ENCODE measurements around the gene ARMC12.

The ARMC12 gene

DNA sequence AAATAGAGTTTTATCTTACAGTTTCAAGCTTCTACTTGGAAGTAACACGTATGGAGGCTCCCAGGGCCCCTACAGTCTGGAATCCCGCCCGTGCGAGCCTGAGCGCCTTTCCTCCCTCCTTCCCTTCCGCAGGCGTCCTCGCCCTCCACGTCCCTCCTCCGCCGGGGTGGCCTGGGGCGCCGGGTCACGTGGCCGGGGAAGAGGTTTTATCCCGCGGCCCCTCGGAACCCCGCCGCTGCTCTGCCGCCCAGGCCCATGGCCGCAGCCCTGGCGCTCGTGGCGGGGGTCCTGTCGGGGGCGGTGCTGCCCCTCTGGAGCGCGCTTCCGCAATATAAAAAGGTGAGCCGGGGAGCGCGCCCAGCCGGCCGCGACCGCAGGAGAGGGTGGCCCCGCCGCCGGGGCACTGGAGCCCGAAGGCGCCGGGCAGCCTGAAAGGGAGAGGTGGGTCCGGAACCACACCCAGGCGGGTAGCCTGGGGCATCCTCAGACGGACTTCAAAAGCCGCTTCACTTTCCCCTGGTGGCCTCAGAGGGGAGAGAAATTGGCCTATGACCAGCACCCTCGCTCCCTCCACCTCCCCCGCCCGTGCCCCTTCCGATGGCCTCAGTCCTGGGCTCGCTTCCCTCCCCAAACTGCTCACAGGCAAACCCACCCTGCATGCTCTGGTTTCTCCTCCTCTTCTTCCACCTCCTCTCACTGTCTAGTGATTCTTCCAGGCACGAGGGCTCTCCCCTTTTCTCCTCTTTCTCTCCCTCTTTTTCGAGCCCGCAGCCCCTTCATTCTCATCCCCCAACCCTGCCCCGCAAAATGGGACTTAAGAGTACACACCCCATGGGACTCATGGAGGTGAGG lies 39.8 kb downstream of the ARMC12 start, which contains the start of gene CLPSL2:
TSS of gene CLPSL2 (plus strand) at position 235 of the 852 bp plus-strand sequence. CDS start at position 256, 21 bp downstream.
- DNase-seq (ENCODE audit: low spot score): no peak

DNA sequence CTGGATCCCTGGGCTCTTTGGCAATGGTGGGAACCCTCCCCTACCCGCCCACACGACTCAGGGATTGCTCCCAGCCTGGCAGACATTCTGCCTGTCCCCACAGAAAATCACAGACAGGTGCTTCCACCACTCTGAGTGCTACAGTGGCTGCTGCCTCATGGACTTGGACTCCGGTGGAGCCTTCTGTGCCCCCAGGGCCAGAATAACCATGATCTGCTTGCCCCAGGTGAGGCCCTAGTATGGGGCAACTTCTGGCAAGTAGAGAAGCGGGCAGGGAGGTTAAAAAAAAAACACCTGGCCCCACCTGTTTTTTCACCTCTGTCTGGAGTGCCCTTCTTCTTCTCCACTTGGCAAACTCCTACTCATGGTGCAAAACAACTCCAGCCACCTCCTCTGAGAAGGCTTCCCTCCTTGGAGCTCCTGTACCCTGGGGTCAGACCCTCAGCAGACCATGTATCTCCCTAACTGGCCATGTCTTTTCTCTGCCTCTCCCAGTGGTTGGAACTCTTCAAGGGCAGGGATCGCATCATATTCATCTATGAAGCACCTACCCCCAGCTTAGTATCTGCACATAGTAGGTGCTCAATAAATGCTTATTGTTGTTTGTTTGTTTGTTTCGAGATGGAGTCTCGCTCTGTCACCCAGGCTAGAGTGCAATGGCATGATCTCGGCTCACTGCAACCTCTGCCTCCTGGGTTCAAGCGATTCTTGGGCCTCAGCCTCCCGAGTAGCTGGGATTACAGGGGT lies 40.7 kb downstream of the ARMC12 start:
- DNase-seq (ENCODE audit: low spot score): no peak

DNA sequence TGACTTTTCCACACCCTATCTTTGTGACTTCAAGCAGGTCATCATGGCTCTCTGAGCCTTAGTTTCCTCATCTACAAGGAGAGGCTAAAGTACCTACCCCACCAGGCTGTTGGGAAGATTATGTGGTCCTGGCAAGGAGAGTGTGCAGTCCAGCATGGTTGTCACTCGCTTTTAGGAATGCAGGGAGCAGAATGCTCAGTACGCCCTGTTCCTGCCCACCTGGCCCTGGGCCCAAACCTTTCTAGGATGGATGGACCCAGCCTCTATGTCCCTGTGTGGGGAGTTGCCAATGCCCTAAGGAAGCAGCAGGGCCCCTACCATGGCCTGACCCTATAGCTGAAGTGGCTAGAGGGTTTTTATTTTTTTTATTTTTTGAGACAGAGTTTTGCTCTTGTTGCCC lies 41.6 kb downstream of the ARMC12 start:
- DNase-seq (ENCODE audit: low spot score): no peak

DNA sequence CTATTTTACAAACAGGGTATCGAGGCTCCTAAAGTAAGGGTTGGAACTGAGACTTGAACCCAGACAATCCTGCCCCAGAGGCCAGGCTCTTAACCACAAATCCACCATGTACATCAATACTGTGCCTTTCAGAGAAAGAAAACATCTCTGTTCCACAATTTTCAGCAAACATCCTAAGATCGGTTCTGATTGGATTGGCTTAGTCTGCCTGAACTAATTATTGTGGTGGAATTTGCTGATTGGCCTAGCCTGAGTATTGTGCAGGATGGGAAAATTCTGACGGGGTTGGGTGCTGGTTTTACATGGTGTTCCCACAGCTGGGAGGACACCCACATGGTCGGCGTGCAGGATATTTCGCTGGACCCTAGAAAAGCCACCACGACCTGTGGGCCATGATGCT lies 43.9 kb downstream of the ARMC12 start, which contains the start of gene CLPSL1:
TSS of gene CLPSL1 (plus strand) at position 301 of the 400 bp plus-strand sequence. CDS start at position 393, 92 bp downstream.
- no peak for DNase-seq (ENCODE audit: low spot score)

DNA sequence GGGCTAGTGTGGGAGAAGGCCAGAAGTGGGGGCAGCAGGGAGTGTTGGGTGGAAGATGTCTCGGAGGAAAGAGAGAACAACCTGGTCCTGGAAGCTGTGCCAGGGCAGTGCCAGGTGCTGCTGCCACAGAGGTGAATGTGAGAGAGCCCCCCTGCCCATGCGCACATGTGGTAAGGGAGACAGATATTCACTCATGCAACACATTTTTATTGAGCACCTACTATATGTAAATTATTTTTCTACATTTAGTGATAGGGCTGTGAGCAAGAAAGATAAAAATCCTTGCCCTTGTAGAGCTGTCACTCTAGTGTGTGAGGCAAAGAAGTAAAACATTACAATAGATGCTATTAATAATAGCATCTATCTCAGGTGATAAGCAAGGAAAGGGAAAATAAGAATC lies 44.5 kb downstream of the ARMC12 start:
- DNase-seq (ENCODE audit: low spot score): no peak

DNA sequence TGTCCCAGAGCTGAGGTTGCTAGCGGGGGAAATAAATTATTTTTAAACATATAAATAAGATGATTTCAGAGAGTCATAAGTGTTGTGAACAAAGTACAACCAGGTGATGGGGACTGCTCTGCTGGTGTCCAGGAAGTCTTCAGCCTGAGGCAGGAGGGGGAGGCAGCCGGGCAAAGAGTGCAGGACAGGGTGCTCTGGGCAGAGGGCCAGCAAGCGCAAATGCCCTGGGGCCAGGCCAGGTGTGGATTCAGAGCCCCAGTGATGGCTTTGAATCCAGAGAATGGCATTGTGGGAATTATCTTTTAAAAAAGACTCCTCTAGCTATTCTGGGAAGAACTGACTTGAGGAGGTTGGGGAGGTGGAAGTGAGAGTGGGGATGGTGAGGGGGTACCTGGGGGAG lies 45.6 kb downstream of the ARMC12 start:
- DNase-seq (ENCODE audit: low spot score): no peak

DNA sequence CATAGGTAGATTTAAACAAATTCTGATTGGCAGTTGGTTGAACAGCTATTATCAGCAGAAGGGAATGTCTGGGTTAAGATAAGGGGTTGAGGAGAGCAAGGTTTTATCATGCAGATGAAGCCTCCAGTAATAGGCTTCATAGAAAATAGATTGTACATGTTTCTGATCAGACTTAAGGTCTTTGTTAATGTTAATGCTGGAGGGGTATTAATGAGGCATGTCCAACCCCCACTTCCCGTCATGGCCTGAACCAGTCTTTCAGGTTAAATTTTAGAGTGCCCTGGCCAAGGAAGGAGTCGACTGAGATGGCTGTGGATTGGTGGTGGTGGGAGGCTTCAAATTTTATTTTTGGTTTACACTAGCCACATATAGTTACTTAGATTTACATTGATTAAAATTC lies 47.4 kb downstream of the ARMC12 start:
- DNase-seq (ENCODE audit: low spot score): no peak

DNA sequence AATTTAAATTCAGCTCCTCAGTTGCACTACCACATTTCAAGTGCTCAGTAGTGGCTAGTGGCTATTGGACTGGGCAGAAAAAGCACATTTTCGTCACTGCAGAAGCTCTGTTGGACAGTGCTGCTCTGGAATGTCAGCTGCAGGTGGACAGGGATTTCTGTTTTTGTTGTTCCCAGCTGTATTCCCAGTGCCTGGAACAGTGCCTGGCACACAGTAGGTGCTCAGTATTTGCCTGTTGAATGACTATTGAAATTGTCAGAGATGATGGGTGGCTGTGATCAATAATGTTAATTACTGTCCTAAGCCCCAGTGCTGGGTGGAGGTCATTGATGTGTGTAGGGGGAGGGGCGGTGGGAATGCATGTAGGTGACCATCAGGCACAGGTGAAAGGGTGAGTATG lies 49.4 kb downstream of the ARMC12 start:
- no peak for DNase-seq (ENCODE audit: low spot score)

DNA sequence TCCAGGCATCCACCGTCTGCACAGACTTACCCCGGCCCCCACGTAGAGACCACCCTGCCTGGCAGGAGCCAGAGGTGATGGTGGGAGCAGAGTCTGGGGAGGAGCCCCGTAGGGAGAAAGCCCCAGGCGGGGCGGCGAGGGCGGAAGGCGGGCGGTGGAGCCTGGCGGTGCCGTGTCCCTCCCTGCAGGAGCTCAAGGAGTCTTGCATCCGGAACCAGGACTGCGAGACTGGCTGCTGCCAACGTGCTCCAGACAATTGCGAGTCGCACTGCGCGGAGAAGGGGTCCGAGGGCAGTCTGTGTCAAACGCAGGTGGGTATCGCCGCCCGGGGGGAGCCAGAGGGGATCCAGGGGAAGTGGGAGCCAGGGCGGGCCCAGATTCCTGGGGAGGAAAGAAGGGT lies 50.0 kb downstream of the ARMC12 start:
- DNase-seq (ENCODE audit: low spot score): no peak

DNA sequence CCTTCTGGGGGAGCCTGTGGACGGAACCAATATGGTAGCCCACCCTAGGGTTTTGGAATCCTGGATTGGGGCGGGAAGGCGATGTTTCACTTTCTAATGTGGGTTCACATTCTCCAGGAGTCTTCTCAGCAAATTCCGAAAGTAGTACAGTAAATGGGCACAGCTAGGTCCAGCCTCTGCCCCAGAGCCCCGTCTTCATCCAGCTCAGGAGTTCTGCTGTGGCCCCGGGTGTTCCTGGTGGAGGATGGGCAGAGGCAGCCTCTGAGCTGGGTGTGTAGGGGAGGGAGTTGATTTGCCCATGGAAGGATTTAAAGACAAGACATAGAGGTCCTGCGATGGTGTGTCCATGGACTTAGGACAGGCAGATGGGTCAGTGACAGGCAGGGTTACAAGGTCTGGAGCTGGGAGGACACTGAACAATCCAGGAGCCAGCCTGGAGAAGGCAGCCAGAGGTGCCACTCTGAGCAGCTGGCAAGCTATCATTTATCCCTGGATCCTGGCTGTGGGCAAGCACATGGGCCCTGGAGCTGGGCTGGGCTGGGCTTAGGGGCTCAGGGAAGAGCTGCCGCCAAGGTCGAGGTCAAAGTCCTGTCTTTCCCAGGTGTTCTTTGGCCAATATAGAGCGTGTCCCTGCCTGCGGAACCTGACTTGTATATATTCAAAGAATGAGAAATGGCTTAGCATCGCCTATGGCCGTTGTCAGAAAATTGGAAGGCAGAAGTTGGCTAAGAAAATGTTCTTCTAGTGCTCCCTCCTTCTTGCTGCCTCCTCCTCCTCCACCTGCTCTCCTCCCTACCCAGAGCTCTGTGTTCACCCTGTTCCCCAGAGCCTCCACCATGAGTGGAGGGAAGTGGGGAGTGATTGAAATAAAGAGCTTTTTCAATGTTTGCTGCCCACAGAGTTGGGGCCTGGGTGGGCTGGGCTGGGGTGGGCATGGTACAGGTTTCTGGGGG lies 50.7 kb downstream of the ARMC12 start:
- no peak for DNase-seq (ENCODE audit: low spot score)

DNA sequence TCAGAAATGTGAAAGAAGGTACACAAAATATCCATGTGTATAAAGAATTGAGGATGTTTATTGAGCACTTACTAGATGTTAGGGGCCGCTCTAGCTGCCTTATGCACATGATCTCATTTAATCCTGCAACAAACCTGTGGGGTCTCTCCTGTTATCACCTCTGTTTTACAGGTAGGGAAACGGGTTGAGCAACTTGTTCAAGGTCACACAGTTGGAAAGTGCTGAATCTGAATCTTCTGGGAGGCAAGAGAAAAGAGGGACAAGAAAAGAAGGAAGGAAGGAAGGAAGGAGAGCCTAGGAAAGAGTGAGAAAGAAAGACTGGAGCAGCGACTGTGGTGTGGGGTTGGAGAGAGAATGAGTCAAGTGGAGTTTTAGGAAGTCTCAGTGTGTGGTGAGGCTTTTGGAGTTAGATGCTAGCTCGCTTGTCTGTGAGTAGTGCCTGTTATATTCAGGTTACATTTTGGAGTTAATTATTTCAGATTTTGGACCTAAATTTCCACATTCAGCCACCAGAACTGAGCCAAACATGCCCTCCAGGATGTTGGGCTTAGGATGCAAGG lies 51.7 kb downstream of the ARMC12 start:
- DNase-seq (ENCODE audit: low spot score): no peak

DNA sequence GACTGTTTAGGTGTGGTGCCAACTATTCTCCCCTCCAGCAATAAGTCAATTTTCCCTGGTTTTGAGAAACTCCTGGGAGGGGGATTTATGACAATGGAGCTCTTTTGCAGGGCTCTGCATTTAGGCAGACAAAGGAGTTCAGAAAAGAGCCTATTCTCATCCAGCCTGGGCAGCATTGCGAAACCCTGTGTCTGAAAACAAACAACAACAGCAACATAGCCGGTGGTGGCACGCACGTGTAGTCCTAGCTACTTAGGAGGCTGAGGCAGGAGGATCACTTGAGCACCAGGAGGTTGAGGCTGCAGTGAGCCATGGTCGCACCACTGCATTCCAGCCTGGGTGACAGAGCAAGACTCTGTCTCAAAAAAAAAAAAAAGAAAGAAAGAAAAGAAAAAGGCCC lies 53.9 kb downstream of the ARMC12 start:
- no peak for DNase-seq (ENCODE audit: low spot score)

DNA sequence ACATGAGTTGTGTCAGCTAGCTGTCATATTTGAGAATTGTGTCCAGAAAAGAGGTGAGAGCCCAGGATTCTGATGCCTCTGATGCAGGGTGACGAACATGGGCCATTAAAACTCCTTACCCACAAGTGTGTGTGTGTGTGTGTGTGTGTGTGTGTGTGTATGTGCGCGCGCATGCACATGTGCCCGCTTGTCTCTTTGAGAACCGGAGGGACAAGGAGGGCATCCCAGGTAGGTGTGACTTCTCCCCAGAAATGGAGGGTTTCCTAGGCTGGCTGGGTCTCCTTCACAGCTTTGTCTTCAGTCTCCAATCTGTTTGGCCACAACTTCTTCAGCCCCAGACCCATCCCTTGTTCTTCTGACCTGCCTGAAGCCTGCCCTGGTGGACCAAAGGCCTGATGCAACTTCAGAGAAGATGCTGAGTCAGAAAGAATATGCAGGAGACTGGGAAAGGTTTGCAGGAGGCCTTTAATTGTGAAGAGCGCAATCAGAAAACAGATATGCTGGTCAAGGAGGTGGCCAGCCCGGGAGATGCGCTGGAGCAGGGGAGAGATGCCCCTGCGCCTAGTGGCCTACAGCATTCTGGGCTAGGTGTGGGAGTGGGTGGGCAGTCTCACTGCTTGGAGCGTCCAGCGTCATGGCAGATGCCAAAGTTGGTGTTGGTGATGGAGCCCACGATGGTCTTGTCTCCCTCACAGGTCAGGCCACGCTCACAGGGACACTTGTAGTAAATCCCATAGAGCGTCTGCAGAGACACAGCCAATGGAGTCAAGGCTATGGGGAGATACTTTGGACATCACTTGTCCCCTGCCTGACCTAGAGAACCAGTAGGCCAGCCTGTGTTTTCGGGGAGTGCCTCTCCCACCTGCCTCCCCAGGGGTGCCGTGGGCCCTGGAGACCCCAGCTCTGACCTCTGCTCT lies 58.0 kb downstream of the ARMC12 start:
- DNase-seq (ENCODE audit: low spot score): no peak

DNA sequence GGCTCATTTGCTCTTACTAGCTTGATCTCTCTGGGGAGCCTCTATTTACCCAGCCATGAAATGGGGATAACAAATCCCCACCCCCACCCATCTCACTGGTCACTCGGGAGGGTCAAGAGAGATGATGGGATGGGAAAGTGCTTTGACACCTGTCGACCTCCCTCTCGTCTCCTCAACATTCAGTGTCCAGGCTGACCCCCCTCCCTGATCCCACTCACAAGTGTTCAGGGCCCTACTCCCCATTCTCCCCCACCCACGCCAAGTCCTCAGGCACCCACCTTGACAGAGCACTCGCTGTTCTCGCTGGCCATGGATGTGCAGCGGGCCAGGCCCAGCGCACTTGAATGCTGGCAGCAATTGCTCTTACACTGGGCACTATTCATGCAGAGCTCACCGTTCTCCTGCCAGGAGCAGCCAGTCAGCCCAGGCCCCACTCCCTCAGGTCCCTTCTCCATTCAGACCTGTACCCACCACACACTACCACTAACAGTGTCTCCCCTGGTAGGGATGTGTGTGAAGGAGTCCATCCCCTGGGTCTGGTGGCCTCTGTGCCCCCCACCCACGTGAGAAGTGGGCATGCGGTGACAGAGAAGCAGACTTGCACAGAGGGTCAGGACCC lies 58.7 kb downstream of the ARMC12 start:
- no peak for DNase-seq (ENCODE audit: low spot score)

DNA sequence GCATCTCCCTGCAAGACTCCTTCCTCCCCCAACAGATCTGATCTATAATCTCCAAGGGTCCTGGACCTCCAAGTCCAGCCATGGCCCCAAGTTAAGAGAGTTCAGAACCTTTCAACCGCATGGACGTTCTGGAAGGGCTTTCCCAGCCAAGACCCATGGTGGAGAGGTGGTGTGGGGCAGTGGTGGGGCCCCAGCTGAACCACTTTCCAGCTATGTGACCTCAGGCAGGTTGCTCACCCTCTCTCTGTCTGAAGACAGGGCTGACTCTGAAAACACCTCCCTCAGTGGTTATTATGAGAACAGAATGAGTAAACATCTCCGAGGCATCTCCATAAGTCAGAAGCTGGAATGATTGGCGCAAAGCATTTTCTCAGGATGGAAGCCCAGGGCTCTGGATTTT lies 59.4 kb downstream of the ARMC12 start:
- DNase-seq (ENCODE audit: low spot score): no peak

DNA sequence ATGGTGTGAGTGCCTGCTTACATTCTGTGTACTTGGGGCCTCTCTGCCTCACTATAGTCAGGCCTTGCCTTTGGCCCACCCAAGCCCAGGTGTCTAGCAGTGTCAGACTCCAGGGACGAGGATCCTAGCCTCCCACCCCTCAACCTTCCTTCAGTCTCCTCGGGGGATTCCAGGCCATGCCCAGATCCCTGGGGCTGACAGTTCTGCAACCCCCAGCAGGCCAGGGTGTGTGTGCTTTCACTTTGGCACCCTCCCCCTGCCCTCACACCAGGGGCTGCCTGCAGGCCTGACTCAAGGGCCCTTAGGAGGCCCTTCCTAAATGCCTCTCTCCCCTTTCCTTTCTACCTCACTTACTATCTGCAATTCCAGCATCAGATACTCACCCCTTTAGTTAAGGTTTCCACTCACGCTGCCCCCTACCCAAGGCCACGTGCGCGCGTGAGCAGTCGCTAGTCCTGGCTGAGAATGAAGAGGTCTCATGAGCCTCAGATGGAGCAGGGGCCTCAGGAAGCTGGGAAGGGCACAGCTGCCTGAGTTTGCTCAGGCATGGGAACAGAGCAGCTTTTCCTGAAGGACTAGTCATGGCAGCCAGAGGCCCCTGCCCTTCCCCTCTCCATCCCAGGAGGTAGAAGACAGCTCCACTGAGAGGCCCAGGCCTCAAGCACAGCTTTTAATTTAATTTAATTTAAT lies 61.1 kb downstream of the ARMC12 start:
- no peak for DNase-seq (ENCODE audit: low spot score)
